NOMO-1 treated with dmso at 0.1 percent for 144 hours (cell line): ENCODE measurements around the gene LIF.
"Not testable (repeated sequence)": the region's sequence is repeated elsewhere in the genome, so short reads cannot be mapped to it uniquely, and the experiment has no call there.

Source experiments
- DNase-seq: peaks from one replicate; lab custom pipeline; 2025; ENCODE audit not compliant: unreplicated experiment; lab: John Stamatoyannopoulos, UW

LIF gene

DNA sequence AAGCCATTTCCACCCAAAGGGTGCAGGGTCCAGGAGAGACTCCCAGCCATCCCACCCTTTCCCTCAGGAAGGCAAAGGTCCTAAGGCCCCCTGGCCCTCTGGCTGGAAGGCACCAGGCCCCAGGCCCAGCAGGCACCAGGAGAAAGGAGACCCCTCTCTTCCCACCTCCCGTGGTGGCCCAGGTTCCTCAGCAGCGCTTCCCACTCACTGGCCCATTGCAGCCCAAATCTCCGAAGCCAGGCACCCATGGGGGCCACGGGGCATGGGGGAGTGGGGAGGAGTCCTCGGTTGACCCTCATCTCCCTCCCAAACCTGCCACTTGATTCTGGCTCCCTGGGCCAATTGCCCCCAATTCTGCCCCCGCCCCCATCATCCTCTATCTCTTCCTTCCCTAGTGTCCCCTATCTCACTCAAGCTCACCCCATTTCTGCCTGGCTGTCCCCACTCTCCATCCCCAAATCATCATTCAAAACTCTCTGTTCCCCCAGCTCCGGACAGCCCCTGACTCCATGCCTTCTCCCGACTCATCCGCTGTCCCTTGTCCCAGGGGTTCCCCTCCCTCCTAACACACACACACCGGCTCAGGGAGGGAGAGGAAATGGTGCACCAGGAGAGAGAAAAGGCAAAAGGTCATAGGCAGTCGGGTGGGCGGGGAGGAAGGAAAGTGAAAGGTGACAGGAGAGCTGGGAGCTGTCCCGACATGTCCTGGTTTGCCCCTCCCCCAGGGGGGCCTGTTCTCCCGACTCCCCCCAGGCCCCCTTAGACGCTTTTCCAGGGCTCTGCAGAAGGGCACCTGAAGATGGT is 1.2 kb downstream of the LIF start:
- no peak for DNase-seq

DNA sequence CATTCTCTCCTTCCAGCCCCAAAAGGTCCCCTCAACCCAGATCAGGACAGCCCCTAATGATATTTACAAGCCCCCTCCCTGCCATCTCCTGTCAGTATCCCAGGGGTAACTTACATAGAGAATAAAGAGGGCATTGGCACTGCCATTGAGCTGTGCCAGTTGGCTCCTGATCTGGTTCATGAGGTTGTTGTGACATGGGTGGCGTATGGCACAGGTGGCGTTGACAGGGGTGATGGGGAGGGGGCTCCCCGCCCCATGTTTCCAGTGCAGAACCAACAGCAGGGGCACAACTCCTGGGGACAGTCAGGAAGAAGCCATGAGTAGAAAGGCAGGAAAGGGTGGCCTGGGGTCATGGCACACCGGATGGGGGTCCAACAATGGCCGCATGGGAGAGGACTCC is 1.9 kb downstream of the LIF start:
- DNase-seq, result no peak

DNA sequence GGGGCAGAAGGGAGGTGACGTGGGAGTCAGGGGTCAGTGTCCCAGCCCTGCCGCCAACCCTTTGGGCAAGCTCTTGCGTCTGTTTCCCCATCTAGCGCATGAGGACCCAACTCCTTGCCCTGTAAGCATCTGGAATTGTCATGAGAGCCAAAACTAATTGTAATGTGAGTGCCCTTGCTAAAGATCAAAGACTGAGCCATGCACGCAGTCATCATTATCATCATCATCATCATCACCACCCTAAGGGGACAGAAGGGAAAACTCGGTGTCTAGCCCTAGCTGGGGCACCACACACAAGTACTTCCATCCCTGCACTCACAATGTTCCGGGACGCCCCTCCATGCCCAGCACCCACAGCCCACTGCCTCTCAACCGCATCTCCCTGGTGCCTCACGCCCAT is 2.5 kb downstream of the LIF start:
- no peak for DNase-seq

DNA sequence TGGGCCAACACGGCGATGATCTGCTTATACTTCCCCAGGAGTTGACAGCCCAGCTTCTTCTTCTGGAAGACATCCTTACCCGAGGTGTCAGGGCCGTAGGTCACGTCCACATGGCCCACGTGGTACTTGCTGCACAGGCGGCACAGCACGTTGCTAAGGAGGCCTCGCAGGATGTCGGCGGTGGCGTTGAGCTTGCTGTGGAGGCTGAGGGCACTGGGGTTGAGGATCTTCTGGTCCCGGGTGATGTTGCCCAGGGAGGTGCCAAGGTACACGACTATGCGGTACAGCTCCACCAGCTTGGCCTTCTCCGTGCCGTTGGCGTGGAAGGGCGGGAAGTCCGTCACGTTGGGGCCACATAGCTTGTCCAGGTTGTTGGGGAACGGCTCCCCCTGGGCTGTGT is 2.9 kb downstream of the LIF start:
- DNase-seq, result no peak

DNA sequence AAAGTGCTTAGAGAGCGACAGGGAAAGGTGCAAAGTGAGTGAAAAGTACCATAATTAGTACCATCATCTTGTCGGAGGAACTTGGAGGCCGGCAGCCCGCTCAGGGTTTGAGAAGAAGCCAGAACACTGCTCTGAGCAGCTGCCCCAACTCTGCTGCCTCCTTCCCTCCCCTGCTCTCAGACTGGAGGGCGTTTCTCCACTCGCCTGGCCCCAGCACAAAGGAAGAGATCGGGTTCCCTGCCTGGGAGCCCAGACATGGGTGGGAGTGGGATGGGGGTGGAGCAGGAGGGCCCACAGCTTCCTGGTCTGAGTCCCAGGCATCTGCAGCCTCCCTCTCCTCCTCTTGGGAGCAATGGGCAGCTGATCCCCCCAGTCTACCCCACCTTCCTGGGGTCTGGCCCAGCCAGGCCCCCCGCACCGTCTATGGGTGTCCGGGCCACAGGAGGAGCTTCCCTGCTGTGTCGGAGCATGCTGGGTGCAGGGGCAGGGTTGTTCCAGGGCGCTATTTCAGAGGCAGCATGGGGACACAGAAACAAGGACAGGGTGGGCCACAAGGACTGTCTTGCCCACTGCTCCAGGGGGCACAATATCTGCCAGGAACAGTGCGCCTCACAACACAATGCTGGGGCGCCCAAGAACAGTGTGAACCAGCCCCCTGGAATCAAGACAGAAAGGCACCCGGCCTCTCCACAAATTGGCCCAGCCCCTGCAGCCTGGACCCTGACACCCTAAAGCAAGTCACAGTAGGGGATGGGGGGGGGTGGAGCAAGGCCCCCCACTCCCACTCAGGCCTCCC is 4.8 kb downstream of the LIF start:
- DNase-seq, result no peak

DNA sequence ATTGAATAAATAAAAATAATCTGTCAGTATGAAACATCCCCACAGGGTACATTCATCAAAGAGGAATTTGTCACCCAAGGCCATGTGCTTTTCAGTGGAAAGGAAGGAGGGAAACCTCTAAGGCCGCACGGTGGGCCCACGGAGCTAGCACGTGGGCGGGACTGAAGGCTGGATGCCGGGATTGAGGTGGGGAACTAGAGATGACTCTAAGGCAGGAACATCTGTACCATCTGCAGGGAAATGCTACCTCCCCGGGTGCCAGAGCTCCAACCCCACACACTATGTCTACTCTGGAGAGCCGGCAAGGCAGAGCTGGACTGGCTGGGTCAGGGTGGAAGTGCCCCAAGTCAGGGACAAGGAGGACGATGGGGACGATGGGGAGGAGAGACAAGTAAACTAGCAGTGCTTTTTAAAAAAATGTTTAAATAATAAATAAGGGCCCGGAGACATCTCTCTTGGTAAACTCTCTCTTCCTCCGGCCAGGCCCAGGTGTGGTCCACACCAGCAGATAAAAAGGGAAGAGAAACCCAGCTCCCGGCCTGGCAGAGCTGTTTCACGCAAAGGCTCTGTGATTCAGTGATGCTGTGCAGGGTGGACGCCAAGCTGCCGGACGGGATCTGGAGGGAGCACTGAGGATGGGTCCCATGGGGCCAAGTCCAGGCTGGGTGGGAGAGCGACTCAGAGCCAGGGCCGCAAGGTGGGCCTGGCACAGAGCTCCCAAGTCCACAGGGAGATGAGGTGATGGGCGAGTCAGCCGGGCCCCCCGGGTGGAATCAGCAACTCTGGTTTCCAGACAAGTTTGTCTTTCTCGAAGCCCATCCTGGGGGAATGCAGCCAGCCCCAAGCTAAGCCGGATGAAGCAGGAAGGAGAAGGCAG is 5.8 kb downstream of the LIF start:
- no peak for DNase-seq

DNA sequence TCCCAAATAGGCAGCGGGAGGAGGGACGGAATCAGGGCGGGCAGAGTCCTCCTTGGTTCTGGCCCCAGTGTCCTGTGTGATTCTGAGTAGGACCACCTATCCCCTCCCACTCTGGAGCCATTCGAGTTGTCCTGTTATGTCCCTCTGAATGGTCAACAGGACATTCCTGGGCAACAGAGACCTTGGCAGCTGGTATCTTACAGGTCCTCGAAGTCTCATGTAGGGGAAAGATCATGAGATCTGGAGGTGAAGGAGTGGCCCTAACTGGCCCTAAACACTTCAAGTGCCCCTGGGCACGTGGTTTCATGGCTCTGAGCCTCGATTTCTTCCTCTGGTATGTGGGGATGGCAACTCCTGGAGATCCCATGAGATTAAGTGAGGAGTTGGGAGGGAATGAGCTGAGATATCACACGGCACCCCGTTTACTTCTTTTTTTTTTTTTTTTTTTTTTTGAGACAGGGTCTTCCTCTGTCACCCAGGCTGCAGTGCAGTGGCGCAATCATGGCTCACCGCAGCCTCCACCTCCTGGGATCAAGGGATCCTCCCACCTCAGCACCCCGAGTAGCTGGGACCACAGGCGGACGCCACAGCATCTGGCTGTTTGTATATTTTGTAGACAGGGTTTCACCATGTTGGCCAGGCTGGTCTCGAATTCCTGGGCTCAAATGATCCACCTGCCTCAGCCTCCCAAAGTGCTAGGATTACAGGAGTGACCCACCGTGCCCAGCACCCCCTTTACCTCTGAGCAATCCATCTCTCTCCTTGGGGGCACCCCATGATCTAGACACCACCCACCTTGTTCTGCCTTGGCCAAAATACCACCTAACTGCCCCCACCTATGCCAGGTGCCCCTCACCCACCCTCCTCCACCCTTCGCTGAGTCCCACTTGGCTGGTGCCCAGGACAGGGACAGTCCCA is 6.8 kb downstream of the LIF start:
- no peak for DNase-seq

DNA sequence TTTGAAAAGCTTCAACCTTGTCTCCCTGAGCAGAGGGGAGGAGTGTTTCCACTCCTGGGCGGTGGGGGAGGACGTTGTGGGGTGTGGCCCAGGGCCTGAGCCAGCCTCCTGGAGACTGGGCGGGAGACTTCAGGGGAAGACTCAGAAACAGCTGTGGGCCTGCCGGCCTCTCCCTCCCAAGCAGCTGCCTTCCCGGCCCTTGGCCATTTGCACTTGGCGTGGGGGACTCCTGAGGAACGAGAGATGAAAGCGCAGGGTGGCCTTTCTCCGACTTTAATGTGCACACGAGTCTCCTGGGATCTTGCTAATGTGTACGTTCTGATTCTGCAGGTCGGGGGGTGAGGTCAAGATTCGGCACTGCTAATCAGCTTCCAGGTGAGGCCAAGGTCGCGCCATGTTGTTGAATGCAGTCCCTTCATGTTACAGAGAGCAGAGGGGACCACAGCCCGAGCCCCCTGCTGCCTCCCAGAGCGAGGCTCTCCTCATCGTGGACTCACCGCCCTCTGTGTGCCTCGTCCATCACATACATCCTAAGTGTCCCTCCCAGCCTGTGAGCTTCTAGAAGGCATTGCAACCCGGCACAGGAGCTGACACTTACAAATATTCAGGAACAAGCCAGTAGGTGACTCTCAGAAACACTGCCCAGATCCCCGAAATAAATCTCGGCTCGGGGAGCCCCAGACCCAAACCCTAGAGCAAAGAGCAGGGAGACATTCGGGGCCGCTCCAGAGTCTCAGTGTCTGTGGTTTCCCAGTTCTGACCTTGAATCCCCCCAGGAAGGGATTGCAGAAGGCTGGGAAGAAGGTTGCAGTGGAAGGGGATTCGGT is 7.7 kb downstream of the LIF start:
- DNase-seq, result no peak

DNA sequence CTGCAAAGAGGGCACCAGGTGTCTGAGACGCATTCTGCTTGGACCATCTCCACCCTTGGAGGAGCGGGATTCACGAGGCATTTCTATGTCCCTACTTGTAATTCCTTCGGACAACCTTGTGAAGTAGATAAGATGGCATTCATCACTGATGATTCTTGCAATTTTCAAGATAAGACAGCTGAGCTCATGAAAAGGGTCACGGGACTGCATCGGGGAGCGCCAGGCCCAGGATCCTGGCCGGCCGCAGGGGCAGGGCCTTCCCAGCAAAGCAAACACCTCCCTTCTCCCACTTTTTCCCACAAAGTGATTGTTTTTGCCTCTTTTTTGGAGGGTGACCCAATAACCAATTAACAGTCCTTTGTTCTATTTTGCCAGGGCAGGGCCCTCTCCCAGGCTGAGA is 8.4 kb downstream of the LIF start:
- no peak for DNase-seq

DNA sequence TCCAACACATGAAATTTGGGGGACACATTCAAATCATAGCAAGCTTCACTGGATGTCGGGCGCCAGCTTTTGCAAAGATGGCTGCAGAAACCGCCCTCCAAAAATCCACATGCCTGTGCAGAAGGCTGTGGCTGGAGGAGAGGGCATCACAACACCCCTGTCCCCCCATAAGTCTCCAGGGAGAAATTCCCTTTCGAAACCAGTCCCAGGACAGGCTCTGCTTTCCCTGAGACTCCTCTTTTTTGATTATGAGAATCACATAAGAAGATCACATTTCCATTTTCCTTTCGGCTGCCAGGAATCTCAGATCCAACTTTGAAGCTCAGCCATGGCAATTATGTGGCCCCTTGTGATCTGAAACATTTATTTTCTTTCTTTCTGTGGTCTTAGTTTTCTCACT is 9.7 kb downstream of the LIF start:
- DNase-seq, result no peak

DNA sequence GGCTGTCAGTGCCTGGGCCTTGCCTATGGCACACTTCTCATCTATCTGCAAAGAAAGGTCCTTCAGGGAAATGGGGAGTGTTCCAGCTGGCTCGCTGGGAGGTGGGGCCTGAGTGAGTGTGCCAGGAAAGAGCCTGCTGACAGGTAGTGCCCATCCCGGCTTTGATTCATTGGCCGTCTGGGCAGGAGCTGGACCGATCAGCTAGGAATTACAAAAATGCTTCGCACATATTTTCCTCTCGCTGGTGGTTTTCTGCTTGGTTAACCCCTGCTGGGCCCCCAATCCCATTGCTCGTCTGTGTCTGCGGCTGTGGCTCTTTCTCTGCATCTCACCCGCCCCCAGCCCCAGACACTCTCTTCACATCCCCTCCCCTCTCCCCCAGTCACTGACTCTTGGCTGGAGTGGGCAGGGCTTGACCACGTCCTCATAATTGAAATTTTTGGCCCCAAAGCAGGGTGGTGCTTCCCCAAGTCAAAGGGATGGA is 10.8 kb downstream of the LIF start:
- DNase-seq, result no peak

DNA sequence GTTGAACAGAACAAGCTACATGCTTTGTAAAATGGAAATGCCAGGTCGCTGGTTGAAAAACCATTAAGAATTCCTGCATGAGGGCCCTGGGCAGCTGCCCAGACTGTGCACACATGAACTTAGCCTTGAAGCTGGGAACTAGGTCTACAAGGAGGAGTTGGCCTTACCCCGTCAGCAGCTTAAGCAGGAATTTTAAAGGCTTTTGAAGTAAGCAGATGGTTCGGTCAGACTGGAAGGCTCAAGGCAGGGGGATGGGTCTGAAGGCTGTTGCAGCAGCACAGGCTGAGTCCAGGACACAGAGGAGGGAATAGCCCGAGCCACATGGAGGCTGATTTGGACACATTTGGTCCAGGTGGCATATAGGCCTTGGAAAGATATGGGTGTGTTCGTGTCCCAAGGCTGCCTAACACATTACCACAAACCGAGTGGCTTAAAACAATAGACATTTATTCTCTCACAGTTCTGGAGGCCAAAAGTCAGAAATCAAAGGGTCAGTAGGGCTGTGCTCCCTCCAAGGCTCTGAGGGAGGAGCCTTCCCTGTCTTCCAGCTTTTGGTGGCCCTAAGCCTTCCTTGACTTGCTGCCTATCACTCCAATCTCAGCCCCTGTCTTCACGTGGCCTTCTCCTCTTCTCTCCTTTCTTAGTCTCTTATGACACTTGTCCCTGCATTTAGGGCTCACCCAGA is 11.6 kb downstream of the LIF start:
- DNase-seq, result no peak

DNA sequence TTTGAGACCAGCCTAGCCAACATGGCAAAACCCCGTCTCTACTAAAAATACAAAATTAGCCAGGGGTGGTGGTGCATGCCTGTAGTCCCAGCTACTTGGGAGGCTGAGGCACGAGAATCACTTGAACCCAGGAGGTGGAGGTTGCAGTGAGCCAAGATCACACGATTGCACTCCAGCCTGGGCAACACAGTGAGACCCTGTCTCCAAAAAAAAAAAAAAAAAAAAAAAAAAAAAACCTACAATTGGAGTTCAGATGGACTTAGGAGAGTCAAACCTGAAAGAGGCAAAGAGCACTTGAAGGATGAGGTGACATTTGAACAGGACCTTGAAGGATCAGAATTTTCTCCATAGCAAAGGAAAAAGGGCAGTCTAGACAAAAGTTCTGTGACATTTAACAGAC is 12.2 kb downstream of the LIF start:
- DNase-seq, result not testable (repeated sequence)

DNA sequence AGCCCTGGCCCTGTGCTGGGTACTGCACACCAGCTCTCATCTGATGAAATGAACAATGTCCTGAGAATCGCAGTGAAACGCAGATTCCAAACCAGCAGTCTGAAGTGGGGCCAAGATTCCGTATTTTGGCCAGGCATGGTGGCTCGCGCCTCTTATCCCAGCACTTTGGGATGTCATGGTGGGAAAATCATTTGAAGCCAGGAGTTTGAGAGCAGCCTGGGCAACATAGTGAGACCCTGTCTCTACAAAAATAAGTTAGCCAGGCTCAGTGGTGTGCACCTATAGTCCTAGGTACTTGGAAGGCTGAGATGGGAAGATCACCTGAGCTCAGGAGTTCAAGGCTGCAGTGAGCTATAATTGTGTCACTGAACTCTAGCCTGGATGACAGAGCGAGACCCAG is 13.0 kb downstream of the LIF start:
- DNase-seq, result no peak

DNA sequence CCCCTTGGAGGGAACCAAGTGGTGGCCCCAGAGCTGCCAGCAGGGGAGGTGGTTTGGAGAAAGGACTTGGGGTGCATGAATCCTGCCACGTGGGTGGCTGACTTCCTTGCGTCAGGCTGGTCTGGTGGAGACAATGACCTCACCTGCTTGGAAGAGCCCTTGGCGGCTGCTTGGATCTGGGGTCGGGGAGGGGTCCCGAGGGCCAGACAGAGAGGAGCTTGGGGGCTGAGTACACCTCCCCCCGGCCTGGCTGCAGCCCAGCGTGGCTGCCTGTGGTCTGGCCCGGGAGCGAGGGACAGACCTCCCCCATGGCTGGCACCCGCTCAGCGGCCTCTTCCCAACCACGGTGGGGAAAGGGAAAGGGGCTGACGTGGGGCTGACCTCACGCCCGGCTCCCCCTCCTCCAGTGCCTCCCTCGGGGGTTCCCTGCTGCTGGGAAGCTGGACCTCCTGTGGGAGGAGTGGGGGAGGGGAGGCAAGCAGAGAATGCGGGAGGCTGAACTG is 13.8 kb downstream of the LIF start:
- no peak for DNase-seq

DNA sequence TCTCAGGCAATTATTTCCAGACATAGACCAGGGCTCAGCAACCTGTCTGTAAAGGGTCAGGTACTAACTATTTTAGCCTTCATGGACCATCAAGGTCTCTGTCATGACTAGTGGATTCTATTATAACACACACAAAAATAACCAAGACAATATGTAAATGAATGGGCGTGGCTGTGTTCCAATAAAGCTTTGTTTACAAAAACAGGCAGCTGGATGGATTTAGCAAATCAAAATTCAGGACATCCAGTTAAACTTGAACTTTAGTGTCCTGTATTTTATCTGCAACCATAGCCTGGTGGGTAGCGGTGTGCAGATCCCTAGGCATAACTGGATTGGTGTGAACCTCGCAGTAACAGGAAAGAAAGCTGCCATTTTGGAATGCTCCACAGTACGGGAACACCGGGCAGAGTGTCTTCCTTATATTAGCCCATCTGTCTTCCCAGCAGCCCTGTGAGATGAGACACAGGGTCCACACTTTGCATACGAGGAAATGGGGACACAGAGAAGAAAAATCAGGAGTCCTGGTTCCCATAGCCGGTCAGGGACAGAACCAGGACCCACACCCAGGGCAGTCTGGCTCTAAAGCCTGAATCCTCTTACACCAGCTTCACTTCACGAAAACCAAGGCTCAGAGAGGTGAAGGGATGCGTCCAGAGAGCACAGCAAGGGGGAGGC is 15.6 kb downstream of the LIF start:
- no peak for DNase-seq

DNA sequence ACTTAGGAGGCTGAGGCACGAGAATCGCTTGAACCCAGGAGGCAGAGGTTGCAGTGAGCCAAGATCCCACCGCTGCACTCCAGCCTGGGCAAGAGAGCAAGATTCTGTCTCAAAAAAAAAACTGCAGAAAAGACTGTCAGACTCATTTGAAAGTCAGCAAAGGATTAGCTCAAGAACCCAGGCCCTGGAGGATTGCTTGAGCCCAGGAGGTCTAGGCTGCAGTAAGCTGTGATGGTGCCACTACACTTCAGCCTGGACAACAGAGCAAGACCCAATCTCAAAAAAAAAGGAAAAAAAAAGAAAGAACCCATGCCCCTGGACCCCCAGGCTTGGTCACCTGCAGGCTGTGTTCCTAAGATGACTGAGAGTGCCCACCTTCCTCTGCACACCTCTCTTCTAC is 16.2 kb downstream of the LIF start:
- DNase-seq, result no peak
